Kidney epithelial cell (primary cell): ENCODE measurements around the gene MAPKAPK2. TPM values are rescaled to one million over a fixed set of nuclear protein-coding genes. Genes with fewer than 3 reads are reported as not detected.

Experiments
- DNase-seq: peaks from one replicate; pipeline ENCODE4 v3.0.0-alpha.2; 2010; ENCODE audit warnings: low read depth
- H3K27me3 ChIP-seq: 2 replicates; pipeline ENCODE4 v1.6.0; 2011; ENCODE audit warnings: low read length; ENCODE audit not compliant: control insufficient read depth, insufficient read depth
- H3K36me3 ChIP-seq: 2 replicates; pipeline ENCODE4 v1.5.1; 2011; ENCODE audit warnings: low read length; ENCODE audit not compliant: control insufficient read depth, insufficient read depth
- H3K4me3 ChIP-seq: 2 replicates; pipeline ENCODE4 v1.5.1; 2011; ENCODE audit warnings: low read depth, mild to moderate bottlenecking, control low read depth, low read length
- total RNA-seq: library from RNA; depleted of rRNA; stranded (reverse); fragments of >200 nt; gene quantifications from 2 replicates; pipeline ENCODE4 v1.2.3, GENCODE V29; 2015
- TF ChIP-seq, protein P1 (sequence below): IDR thresholded peaks from 2 replicates; pipeline ENCODE4 v1.5.1; 2011; ENCODE audit warnings: mild to moderate bottlenecking, moderate library complexity, low read length, control low read depth, inconsistent platforms; ENCODE audit not compliant: insufficient read depth, poor library complexity, severe bottlenecking

MAPKAPK2 gene
- total RNA-seq, 1 donor from 2014 or later = 64.0 TPM

GRCh38 chr1:206651958-206652890 is 32.5 kb upstream of the MAPKAPK2 start:
- Histone ChIP-seq H3K36me3 (no peaks in the 10 kb centered on the region), H3K27me3 (no peaks in the 10 kb centered on the region), H3K4me3 (no peak overlapping the region)
- no peak for DNase-seq
- TF ChIP-seq, protein P1, sequence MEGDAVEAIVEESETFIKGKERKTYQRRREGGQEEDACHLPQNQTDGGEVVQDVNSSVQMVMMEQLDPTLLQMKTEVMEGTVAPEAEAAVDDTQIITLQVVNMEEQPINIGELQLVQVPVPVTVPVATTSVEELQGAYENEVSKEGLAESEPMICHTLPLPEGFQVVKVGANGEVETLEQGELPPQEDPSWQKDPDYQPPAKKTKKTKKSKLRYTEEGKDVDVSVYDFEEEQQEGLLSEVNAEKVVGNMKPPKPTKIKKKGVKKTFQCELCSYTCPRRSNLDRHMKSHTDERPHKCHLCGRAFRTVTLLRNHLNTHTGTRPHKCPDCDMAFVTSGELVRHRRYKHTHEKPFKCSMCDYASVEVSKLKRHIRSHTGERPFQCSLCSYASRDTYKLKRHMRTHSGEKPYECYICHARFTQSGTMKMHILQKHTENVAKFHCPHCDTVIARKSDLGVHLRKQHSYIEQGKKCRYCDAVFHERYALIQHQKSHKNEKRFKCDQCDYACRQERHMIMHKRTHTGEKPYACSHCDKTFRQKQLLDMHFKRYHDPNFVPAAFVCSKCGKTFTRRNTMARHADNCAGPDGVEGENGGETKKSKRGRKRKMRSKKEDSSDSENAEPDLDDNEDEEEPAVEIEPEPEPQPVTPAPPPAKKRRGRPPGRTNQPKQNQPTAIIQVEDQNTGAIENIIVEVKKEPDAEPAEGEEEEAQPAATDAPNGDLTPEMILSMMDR = no peak

- no peaks in the 10 kb centered on the region for H3K36me3 ChIP-seq
- TF ChIP-seq, protein P1 = no peak
- no peak for DNase-seq
- no peak overlapping the region for H3K4me3 ChIP-seq
- peaks cover 3% of the 10 kb centered on the region for H3K27me3 ChIP-seq
These were observed 30.8 kb upstream of the MAPKAPK2 start for GRCh38 chr1:206653715-206654459.

DNA sequence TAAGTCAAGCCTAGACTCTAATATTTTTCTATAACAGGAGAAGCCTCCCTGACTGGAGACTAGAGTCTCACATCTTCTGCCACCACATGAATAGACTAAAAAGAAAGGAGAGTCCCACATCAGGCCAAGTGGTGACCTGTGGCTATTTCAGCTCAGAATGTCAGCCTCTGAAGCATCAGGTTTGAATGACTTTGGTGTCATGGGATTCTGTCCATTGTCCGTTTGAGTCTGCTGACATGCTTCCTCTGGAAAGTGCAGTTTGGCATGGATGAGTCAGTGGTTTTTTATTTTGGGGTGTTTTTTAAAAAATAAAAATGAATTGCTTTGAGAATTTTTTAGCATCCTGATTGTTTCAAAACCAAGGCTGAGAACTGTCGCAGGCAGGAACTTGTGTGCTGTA is 29.9 kb upstream of the MAPKAPK2 start:
- Histone ChIP-seq H3K36me3 (no peaks in the 10 kb centered on the region), H3K27me3 (peaks cover 3% of the 10 kb centered on the region), H3K4me3 (no peak overlapping the region)
- no peak for DNase-seq
- TF ChIP-seq, protein P1 = no peak

- TF ChIP-seq, protein P1 = no peak
- Histone ChIP-seq H3K27me3 (peaks cover 3% of the 10 kb centered on the region), H3K36me3 (no peaks in the 10 kb centered on the region), H3K4me3 (no peak overlapping the region)
- DNase-seq = no peak
These were observed 29.2 kb upstream of the MAPKAPK2 start for GRCh38 chr1:206655471-206655882.

GRCh38 chr1:206656936-206657335 is 27.8 kb upstream of the MAPKAPK2 start:
- Histone ChIP-seq H3K4me3 (no peak overlapping the region), H3K27me3 (peaks cover 3% of the 10 kb centered on the region), H3K36me3 (no peaks in the 10 kb centered on the region)
- TF ChIP-seq, protein P1 = no peak
- no peak for DNase-seq
